Loucy (cell line): Measurements from ENCODE around the gene ULK1.

Experiments used
- H2AFZ ChIP-seq: fragments of 200-600 bp; sonication (generic); 2 replicates; pipeline ENCODE4 v1.6.0; 2016; ENCODE audit warnings: antibody characterized with exemption, mild to moderate bottlenecking, low read length, moderate library complexity
- H3F3A ChIP-seq: fragments of 200-600 bp; 2 replicates; pipeline ENCODE4 v1.6.0; 2016; ENCODE audit warnings: antibody characterized with exemption, low read depth, mild to moderate bottlenecking
- H3K27me3 ChIP-seq: fragments of 200-600 bp; sonication (generic); 2 replicates; pipeline ENCODE4 v1.6.1; 2014; ENCODE audit warnings: low read length, mild to moderate bottlenecking; ENCODE audit not compliant: insufficient read depth, poor library complexity, severe bottlenecking
- H3K36me3 ChIP-seq: fragments of 200-600 bp; sonication (generic); 2 replicates; pipeline ENCODE4 v1.6.1; 2016; ENCODE audit warnings: low read length; ENCODE audit not compliant: insufficient read depth
- H3K4me1 ChIP-seq: fragments of 200-600 bp; sonication (generic); 2 replicates; pipeline ENCODE4 v1.5.1; 2014; ENCODE audit warnings: low read length, mild to moderate bottlenecking; ENCODE audit not compliant: insufficient read depth, poor library complexity, severe bottlenecking
- H3K4me2 ChIP-seq: fragments of 200-600 bp; sonication (generic); 2 replicates; pipeline ENCODE4 v1.6.0; 2014; ENCODE audit warnings: antibody characterized with exemption, low read length, low read depth, mild to moderate bottlenecking; ENCODE audit not compliant: poor library complexity, severe bottlenecking
- H3K4me3 ChIP-seq: fragments of 200-600 bp; sonication (generic); 2 replicates; pipeline ENCODE4 v1.5.1; 2014; ENCODE audit warnings: low read length, mild to moderate bottlenecking, mixed read lengths; ENCODE audit not compliant: poor library complexity, severe bottlenecking
- H3K79me2 ChIP-seq: fragments of 200-600 bp; sonication (generic); 2 replicates; pipeline ENCODE4 v1.6.1; 2014; ENCODE audit warnings: low read length; ENCODE audit not compliant: insufficient read depth
- H3K9ac ChIP-seq: fragments of 200-600 bp; sonication (generic); 2 replicates; pipeline ENCODE4 v1.6.0; 2014; ENCODE audit warnings: mild to moderate bottlenecking, low read depth, low read length, moderate library complexity; ENCODE audit not compliant: poor library complexity, severe bottlenecking
- H3K9me2 ChIP-seq: fragments of 200-600 bp; sonication (generic); replicated peaks from 2 replicates; pipeline ENCODE4 v1.6.1; 2016; ENCODE audit warnings: low read depth, low read length, mixed read lengths
- H3K9me3 ChIP-seq: fragments of 200-600 bp; sonication (generic); 2 replicates; pipeline ENCODE4 v1.6.1; 2014; ENCODE audit warnings: mild to moderate bottlenecking, antibody characterized with exemption, low read length, low read depth; ENCODE audit not compliant: insufficient read depth
- H4K20me1 ChIP-seq: fragments of 200-600 bp; sonication (generic); 2 replicates; pipeline ENCODE4 v1.6.0; 2014; ENCODE audit warnings: antibody characterized with exemption, low read length, mild to moderate bottlenecking; ENCODE audit not compliant: insufficient read depth, poor library complexity, severe bottlenecking
- CTCF ChIP-seq: fragments of 200-600 bp; sonication (generic); conservative IDR thresholded peaks from 2 replicates; pipeline ENCODE4 v1.5.1; 2014; ENCODE audit warnings: mild to moderate bottlenecking, antibody characterized with exemption, low read length
- EZH2phosphoT487 ChIP-seq: fragments of 200-600 bp; IDR thresholded peaks from 2 replicates; pipeline ENCODE4 v1.6.1; 2018; ENCODE audit warnings: antibody characterized with exemption, mild to moderate bottlenecking, moderate library complexity, borderline replicate concordance

The ULK1 gene

GRCh38 chr12:131865180-131865875, 29.1 kb upstream of the ULK1 start:
- Histone ChIP-seq H3K4me2 (no peak overlapping the region), H4K20me1 (no peaks in the 10 kb centered on the region), H3K36me3 (no peaks in the 10 kb centered on the region), H3K9me3 (no peaks in the 10 kb centered on the region), H3K4me3 (no peak overlapping the region), H2AFZ (no peak overlapping the region), H3K27me3 (no peaks in the 10 kb centered on the region), H3K9ac (no peak overlapping the region), H3K9me2 (no peaks in the 10 kb centered on the region), H3F3A (no peaks in the 10 kb centered on the region), H3K79me2 (no peaks in the 10 kb centered on the region), H3K4me1 (no peaks in the 10 kb centered on the region)
- TF ChIP-seq CTCF (no peak), EZH2phosphoT487 (no peak)

- Histone ChIP-seq H3K36me3 (no peaks in the 10 kb centered on the region), H3K9me3 (no peaks in the 10 kb centered on the region), H3K4me2 (no peak overlapping the region), H3F3A (no peaks in the 10 kb centered on the region), H3K4me3 (no peak overlapping the region), H4K20me1 (no peaks in the 10 kb centered on the region), H3K79me2 (no peaks in the 10 kb centered on the region), H3K9me2 (no peaks in the 10 kb centered on the region), H3K9ac (no peak overlapping the region), H2AFZ (no peak overlapping the region), H3K27me3 (no peaks in the 10 kb centered on the region), H3K4me1 (no peaks in the 10 kb centered on the region)
- TF ChIP-seq EZH2phosphoT487 = no peak
- no peak for TF ChIP-seq CTCF
Measured at GRCh38 chr12:131867471-131867870, 27.0 kb upstream of the ULK1 start.

GRCh38 chr12:131867891-131868675, 26.3 kb upstream of the ULK1 start:
- no peaks in the 10 kb centered on the region for H3F3A ChIP-seq
- H3K79me2 ChIP-seq = no peaks in the 10 kb centered on the region
- no peaks in the 10 kb centered on the region for H3K4me1 ChIP-seq
- TF ChIP-seq EZH2phosphoT487 (no peak), CTCF (no peak)
- H3K27me3 ChIP-seq = no peaks in the 10 kb centered on the region
- H3K9me2 ChIP-seq = no peaks in the 10 kb centered on the region
- no peaks in the 10 kb centered on the region for H3K9me3 ChIP-seq
- H3K36me3 ChIP-seq = no peaks in the 10 kb centered on the region
- no peak overlapping the region for H3K4me2 ChIP-seq
- no peaks in the 10 kb centered on the region for H4K20me1 ChIP-seq
- no peak overlapping the region for H3K9ac ChIP-seq
- H3K4me3 ChIP-seq = no peak overlapping the region
- no peak overlapping the region for H2AFZ ChIP-seq
